Prostate gland (tissue), 2 donors: ENCODE results near the gene ARRDC3. TPM values are rescaled to one million over a fixed set of nuclear protein-coding genes. Genes with fewer than 3 reads are reported as not detected.
A peak's percentile ranks its signal among the peaks of the same experiment; 100 is the strongest.

Source experiments
- DNase-seq: peaks from one replicate; pipeline ENCODE4 v3.0.0-alpha.2; 2019; ENCODE audit warnings: low spot score
- H3K27ac ChIP-seq, 2 donors: fragments of 200-600 bp; sonication (generic); 2 replicates each; pipeline ENCODE4 v1.5.1; 2017 to 2019
- H3K27me3 ChIP-seq: fragments of 200-600 bp; sonication (generic); replicated peaks from 2 replicates; pipeline ENCODE4 v1.5.1; 2019; ENCODE audit not compliant: insufficient read depth
- H3K36me3 ChIP-seq, 2 donors: fragments of 200-600 bp; sonication (generic); 1 replicate in 1 of 2; 2 replicates in 1 of 2; pipeline versions ENCODE4 v1.5.1 to v1.8.1; 2017 to 2019
- H3K4me1 ChIP-seq: fragments of 200-600 bp; sonication (generic); replicated peaks from 2 replicates; pipeline ENCODE4 v1.5.1; 2019
- H3K4me3 ChIP-seq, 2 donors: fragments of 200-600 bp; sonication (generic); 2 replicates each; pipeline ENCODE4 v1.5.1; 2017 to 2019
- H3K9me3 ChIP-seq: fragments of 200-600 bp; sonication (generic); 2 replicates; pipeline ENCODE4 v1.5.1; 2017
- POLR2A ChIP-seq: fragments of 450-650 bp; IDR thresholded peaks from one replicate; pipeline ENCODE4 v1.6.1; 2016; ENCODE audit warnings: antibody characterized with exemption, mild to moderate bottlenecking
- POLR2AphosphoS5 ChIP-seq: sonication (generic); formaldehyde crosslinking; IDR thresholded peaks from one replicate; pipeline ENCODE4 v1.6.1; 2017; ENCODE audit warnings: antibody characterized with exemption
- WGBS: methylation state at CpG from one replicate; pipeline ENCODE4 v1.1.5; 2018; 5-methylcytosine and 5-hydroxymethylcytosine counted together
- intact Hi-C: fragments of 100-400 bp; cut with DNase I; formaldehyde crosslinking; loops from one replicate; pipeline ENCODE4 v1.14.2; 2022
- total RNA-seq, 2 donors: library from RNA; depleted of rRNA; stranded (reverse); fragments of >200 nt; gene quantifications; one replicate each; pipeline ENCODE4 v1.1.0, GENCODE V29; 2016
- TF ChIP-seq, protein P1 (sequence below), 4 experiments: fragments of 200-600 bp in 2 of 4; fragments of 450-650 bp in 2 of 4; sonication (generic) in 2 of 4; IDR thresholded peaks; 1 replicate in 3 of 4; 2 replicates in 1 of 4; pipeline ENCODE4 v1.5.1; 2016 to 2019; ENCODE audit warnings: antibody characterized with exemption in 4 of 4, mild to moderate bottlenecking in 2 of 4, moderate library complexity in 2 of 4

Gene ARRDC3, protein sequence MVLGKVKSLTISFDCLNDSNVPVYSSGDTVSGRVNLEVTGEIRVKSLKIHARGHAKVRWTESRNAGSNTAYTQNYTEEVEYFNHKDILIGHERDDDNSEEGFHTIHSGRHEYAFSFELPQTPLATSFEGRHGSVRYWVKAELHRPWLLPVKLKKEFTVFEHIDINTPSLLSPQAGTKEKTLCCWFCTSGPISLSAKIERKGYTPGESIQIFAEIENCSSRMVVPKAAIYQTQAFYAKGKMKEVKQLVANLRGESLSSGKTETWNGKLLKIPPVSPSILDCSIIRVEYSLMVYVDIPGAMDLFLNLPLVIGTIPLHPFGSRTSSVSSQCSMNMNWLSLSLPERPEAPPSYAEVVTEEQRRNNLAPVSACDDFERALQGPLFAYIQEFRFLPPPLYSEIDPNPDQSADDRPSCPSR
- 10 to 100 TPM; 31.4 to 54.9 TPM for total RNA-seq

DNA sequence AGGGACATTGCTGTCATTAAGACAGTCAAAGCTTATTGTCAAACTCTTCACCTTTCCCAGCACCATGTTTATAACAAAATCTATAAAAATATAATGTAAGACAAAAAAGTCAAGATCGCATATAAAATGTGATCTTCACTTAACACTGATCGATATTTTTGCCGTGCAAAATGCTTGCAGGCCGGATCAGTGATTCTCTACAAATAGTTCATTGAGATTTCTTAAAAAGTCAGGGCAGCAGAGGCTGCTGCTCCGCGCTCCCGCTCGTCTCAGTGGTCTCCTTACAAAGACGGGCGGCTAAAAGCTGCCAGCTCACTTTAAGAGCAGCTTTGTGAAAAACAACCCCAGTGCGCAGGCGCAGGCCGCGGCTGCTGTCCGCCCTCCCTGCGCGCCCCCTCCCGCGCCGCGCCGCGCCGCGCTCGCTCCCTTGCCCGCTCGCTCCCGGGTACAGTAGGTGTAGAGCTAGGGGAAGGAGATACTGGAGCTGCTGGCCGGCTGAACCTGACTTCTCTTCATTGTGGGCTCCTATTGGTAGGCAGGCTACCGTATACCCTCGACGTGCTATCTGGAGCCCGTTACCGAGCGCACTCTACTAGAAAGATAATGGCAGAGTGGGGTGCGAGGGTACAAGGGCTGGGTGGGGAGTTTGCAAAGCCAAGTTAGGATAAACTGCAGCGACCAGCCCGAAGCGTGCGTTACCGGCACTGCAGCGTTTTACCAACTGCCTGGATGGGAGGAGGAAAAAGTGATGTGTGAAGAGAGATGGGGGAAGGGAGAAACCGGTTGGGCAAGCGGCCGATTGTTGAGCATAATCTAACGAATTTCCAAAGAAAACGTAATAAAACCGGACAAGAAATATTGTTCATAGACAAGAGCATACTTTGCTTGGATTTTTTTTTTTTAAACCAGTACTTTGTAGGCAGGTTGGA lies at the start of gene ARRDC3:
Gene ARRDC3 (minus strand): TSS at position 291 of the 929 bp plus-strand sequence. CDS start 225 bp downstream, at position 66.
- TF ChIP-seq, protein P1, sequence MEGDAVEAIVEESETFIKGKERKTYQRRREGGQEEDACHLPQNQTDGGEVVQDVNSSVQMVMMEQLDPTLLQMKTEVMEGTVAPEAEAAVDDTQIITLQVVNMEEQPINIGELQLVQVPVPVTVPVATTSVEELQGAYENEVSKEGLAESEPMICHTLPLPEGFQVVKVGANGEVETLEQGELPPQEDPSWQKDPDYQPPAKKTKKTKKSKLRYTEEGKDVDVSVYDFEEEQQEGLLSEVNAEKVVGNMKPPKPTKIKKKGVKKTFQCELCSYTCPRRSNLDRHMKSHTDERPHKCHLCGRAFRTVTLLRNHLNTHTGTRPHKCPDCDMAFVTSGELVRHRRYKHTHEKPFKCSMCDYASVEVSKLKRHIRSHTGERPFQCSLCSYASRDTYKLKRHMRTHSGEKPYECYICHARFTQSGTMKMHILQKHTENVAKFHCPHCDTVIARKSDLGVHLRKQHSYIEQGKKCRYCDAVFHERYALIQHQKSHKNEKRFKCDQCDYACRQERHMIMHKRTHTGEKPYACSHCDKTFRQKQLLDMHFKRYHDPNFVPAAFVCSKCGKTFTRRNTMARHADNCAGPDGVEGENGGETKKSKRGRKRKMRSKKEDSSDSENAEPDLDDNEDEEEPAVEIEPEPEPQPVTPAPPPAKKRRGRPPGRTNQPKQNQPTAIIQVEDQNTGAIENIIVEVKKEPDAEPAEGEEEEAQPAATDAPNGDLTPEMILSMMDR (IDR thresholded peaks at IDR 0.05): peak in 2 of 4 experiments; percentile 30 to 37
- TF ChIP-seq POLR2A: peak; percentile 94
- peak; percentile 94 for TF ChIP-seq POLR2AphosphoS5
- 2% methylated on average over 48 of the region's 49 CpGs for WGBS
- Histone ChIP-seq H3K4me3 (peak within 1 kb of the TSS; percentile 70 to 81), H3K27me3 (no peaks in the 10 kb centered on the region), H3K36me3 (no peaks in the 10 kb centered on the region), H3K27ac (peak within 1 kb of the TSS; percentile 99 to 100), H3K4me1 (no peaks in the 10 kb centered on the region), H3K9me3 (no peaks in the 10 kb centered on the region)
- intact Hi-C loops: loop anchor here (2.0 to 5.0 kb wide), 5 partner anchors 71 to 450 kb away; no protein-coding TSS in a partner anchor
- peak; percentile 95 for DNase-seq

DNA sequence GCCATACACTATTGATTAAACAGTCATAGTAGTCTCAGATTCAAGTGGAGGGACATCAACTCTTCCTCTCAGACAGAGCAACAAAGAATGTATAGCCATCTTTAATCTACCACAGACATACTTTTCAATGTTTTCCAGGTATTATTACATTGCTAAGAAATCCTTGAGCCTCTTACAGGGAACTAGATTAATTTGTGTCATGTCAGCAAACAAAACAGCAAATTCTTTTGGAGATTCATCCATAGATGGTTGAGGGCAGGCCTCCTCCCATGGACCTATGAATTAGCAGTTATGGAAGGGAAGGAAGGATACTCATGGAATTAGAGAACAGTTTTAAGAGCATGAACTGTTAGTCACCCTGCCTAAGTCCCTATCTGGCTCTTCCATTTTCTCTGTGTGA lies 47.8 kb upstream of the ARRDC3 start:
- DNase-seq: no peak
- no peak overlapping the region for H3K27ac ChIP-seq
- no peaks in the 10 kb centered on the region for H3K9me3 ChIP-seq
- H3K4me1 ChIP-seq: no peaks in the 10 kb centered on the region
- intact Hi-C loops: no loop called here
- no peaks in the 10 kb centered on the region for H3K27me3 ChIP-seq
- H3K36me3 ChIP-seq: no peaks in the 10 kb centered on the region
- no peak overlapping the region for H3K4me3 ChIP-seq
- TF ChIP-seq POLR2A (no peak), POLR2AphosphoS5 (no peak)
- TF ChIP-seq, protein P1 (IDR thresholded peaks at IDR 0.05): no peak

DNA sequence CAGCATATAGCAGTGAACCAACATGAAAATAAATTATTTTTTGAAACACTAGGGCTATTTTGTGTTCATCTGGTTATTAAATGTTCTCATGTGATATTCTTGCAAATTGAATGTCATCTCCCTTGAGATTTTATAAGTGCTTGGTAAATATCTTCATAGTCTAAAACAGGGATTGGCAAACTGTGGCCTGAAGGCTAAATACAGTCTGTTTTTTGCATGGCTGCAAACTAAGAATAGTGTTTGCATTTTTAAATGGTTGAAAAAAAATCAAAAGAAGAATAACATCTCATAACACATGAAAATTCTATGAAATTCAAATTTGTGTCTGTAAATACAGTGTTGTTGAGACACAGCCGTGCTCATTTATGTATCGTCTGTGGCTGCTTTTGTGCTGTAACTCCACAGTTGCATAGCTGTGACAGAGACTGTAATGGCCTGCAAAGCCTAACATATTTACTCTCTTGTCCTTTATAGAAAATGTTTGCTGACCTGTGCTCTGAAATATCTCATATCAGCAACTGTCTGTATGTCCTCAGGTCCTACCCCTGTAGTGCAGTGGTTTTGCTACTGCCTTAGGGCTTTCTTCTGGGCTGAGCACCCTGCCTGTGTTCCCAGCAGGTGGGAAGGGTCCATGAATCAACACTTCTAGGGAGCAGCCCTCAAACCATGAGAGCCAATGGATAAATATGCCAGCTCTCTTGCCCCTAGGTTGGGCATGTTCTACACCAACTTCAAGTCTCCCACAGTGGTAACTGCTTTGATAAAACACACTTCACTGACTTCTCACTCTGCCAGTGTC lies 41.7 kb upstream of the ARRDC3 start:
- intact Hi-C loops: no loop called here
- H3K9me3 ChIP-seq: no peaks in the 10 kb centered on the region
- no peak overlapping the region for H3K27ac ChIP-seq
- no peak overlapping the region for H3K4me3 ChIP-seq
- WGBS: 88% methylated on average over 2 of the region's 2 CpGs
- H3K27me3 ChIP-seq: no peaks in the 10 kb centered on the region
- TF ChIP-seq POLR2AphosphoS5: no peak
- TF ChIP-seq, protein P1 (IDR thresholded peaks at IDR 0.05): no peak
- TF ChIP-seq POLR2A: no peak
- no peak for DNase-seq
- H3K36me3 ChIP-seq: no peaks in the 10 kb centered on the region
- no peaks in the 10 kb centered on the region for H3K4me1 ChIP-seq

DNA sequence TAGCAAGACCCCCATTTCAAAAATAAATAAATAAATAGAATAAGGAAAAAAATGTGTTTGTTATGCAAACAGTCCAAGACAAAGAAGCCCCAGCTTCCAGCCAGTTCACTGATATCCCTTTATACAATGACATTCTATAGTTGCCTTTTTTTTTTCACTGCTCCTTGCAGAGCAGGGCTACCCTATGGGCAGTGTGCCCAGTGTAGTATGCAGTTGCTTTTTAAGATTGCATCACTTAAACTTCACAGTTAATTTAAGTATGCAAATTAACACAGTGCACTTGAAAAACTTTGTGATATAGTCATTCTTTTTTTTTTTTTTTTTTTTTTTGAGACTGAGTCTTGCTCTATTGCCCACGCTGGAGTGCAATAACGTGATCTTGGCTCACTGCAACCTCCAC lies 40.8 kb upstream of the ARRDC3 start:
- Histone ChIP-seq H3K9me3 (no peaks in the 10 kb centered on the region), H3K27me3 (no peaks in the 10 kb centered on the region), H3K36me3 (no peaks in the 10 kb centered on the region), H3K4me3 (no peak overlapping the region), H3K4me1 (no peaks in the 10 kb centered on the region), H3K27ac (no peak overlapping the region)
- no peak for DNase-seq
- no peak for TF ChIP-seq POLR2AphosphoS5
- TF ChIP-seq POLR2A: no peak
- TF ChIP-seq, protein P1 (IDR thresholded peaks at IDR 0.05): no peak
- 90% methylated on average over 2 of the region's 2 CpGs for WGBS
- intact Hi-C loops: no loop called here
